Measurements from ENCODE around the gene PAX7. TPM values are rescaled to one million over a fixed set of nuclear protein-coding genes. Genes with fewer than 3 reads are reported as not detected.

PAX7 gene
- total RNA-seq, 1 experiment from 2014 or later: 0.15 TPM

DNA sequence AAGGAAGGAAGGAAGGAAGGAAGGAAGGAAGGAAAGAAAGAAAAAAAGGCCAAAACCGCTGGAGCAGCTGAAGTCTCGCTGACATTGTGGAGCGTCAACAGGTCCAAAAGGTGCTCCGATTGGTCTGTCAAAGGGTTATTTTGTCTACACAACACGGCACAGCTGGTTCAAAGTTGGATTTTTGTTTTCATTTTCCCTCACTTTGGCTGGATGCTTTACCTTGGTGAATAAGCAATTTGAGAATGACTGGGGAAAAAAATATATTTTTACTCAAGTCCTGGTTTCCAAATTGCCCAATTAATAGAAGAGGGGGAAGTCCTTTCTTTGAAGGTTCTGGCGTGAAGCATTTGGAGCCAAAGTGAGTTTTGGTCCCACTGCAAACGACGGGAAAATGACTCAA lies 19.3 kb upstream of the PAX7 start:
- no peak overlapping the region for H2AFZ ChIP-seq (ENCODE audit: low read length)
- H2BK5ac ChIP-seq (ENCODE audit: insufficient read length, low read length): no peak overlapping the region
- H3K27me3 Mint-ChIP-seq (ENCODE audit: low read depth): peaks cover 85% of the 10 kb centered on the region
- TF ChIP-seq, protein P1, sequence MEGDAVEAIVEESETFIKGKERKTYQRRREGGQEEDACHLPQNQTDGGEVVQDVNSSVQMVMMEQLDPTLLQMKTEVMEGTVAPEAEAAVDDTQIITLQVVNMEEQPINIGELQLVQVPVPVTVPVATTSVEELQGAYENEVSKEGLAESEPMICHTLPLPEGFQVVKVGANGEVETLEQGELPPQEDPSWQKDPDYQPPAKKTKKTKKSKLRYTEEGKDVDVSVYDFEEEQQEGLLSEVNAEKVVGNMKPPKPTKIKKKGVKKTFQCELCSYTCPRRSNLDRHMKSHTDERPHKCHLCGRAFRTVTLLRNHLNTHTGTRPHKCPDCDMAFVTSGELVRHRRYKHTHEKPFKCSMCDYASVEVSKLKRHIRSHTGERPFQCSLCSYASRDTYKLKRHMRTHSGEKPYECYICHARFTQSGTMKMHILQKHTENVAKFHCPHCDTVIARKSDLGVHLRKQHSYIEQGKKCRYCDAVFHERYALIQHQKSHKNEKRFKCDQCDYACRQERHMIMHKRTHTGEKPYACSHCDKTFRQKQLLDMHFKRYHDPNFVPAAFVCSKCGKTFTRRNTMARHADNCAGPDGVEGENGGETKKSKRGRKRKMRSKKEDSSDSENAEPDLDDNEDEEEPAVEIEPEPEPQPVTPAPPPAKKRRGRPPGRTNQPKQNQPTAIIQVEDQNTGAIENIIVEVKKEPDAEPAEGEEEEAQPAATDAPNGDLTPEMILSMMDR (conservative IDR thresholded peaks at IDR 0.05): no peak
- no peak overlapping the region for H2BK15ac ChIP-seq (ENCODE audit: low read depth, low read length)
- H3K4me1 Mint-ChIP-seq: peaks cover 7 to 17% of the 10 kb centered on the region in 2 experiments; a peak in 2 of 4 replicates
- no peak overlapping the region for H2BK120ac ChIP-seq (ENCODE audit: low read depth, low read length, poor library complexity, severe bottlenecking)
- no CpG with 5 or more reads among the region's 8 CpGs for WGBS (ENCODE audit: extremely low coverage, insufficient read length, low lambda C conversion rate)
- no peak overlapping the region for H2AK5ac ChIP-seq (ENCODE audit: insufficient read length, low read length)
- H3T11ph ChIP-seq (ENCODE audit: low read length): no peak overlapping the region
- H2BK12ac ChIP-seq (ENCODE audit: insufficient read length, low read depth, low read length): no peak overlapping the region
- DNase-seq: no peak
- H3K27ac Mint-ChIP-seq: no peak overlapping the region
- no peaks in the 10 kb centered on the region for H3K4me1 ChIP-seq (ENCODE audit: insufficient read depth, low read length)
- H4K91ac ChIP-seq (ENCODE audit: insufficient read length, low read depth, low read length): no peak overlapping the region
- H4K20me1 ChIP-seq (ENCODE audit: control insufficient read depth, insufficient read depth, insufficient read length): no peaks in the 10 kb centered on the region
- no peaks in the 10 kb centered on the region; a peak in 1 of 5 replicates for H3K9me3 Mint-ChIP-seq
- no peak overlapping the region for H3K14ac ChIP-seq (ENCODE audit: insufficient read depth, low read length)
- H3K4me2 ChIP-seq (ENCODE audit: insufficient read depth, insufficient read length, low read length): no peak overlapping the region
- H3K27me3 ChIP-seq (ENCODE audit: insufficient read depth, low read length): no peaks in the 10 kb centered on the region
- H3K9ac ChIP-seq (ENCODE audit: extremely low read depth, insufficient read length, low read length): no peak overlapping the region
- H3K23me2 ChIP-seq (ENCODE audit: insufficient read length, low read depth, low read length, poor library complexity, severe bottlenecking): no peaks in the 10 kb centered on the region
- H3K56ac ChIP-seq (ENCODE audit: insufficient read length, low read depth, low read length): no peak overlapping the region
- no peak overlapping the region for H3K23ac ChIP-seq (ENCODE audit: insufficient read length, low read depth, low read length)
- no peaks in the 10 kb centered on the region for H3K36me3 Mint-ChIP-seq (ENCODE audit: insufficient read depth in 1 of 3, low read depth in 3 of 3)
- H2BK20ac ChIP-seq (ENCODE audit: low read depth, low read length, poor library complexity, severe bottlenecking): no peak overlapping the region
- H3K79me2 ChIP-seq (ENCODE audit: insufficient read depth, low read length): no peaks in the 10 kb centered on the region
- H3K27ac ChIP-seq (ENCODE audit: insufficient read length, low read depth, low read length): no peak overlapping the region
- H3K79me1 ChIP-seq (ENCODE audit: insufficient read depth, low read depth, low read length, poor library complexity, severe bottlenecking): no peaks in the 10 kb centered on the region
- H4K8ac ChIP-seq (replicated peaks; ENCODE audit: insufficient read length, low read depth, low read length): no peak overlapping the region
- H4K5ac ChIP-seq (ENCODE audit: insufficient read length, low read depth, low read length): no peak overlapping the region
- H3K4me3 Mint-ChIP-seq: no peak overlapping the region; a peak in 1 of 5 replicates
- H3K18ac ChIP-seq (ENCODE audit: insufficient read length, low read depth, low read length): no peak overlapping the region
- no peak overlapping the region for H3K4ac ChIP-seq (ENCODE audit: low read depth, low read length)
- H3K9me3 ChIP-seq (ENCODE audit: control insufficient read depth, low read depth, low read length): no peaks in the 10 kb centered on the region

All from H9 (cell line).